ENCODE results near the gene COL27A1. TPM values are rescaled to one million over a fixed set of nuclear protein-coding genes. Genes with fewer than 3 reads are reported as not detected.

Gene COL27A1
- total and polyA plus RNA-seq, 8 donors: 15.8 to 180 (median 147) TPM

- H3K4me1 ChIP-seq: peaks cover 0 to 5% of the 10 kb centered on the region in 2 donors
- DNase-seq: no peak
- H3K27ac ChIP-seq: no peak overlapping the region
- no peak overlapping the region for H3K4me3 ChIP-seq
- no peak for ATAC-seq
- TF ChIP-seq CTCF (IDR thresholded peaks at IDR 0.05): no peak
- peaks cover 0 to 52% of the 10 kb centered on the region in 2 donors for H3K36me3 ChIP-seq
- H3K27me3 ChIP-seq: no peaks in the 10 kb centered on the region
- intact Hi-C loops (cut with DNase I): no loop called here
- H3K9me3 ChIP-seq: no peaks in the 10 kb centered on the region
Measured at GRCh38 chr9:114334490-114334889, 179.2 kb downstream of the COL27A1 start.

- no peak for TF ChIP-seq CTCF (IDR thresholded peaks at IDR 0.05)
- Histone ChIP-seq H3K36me3 (peaks cover 0 to 65% of the 10 kb centered on the region in 2 donors), H3K27me3 (no peaks in the 10 kb centered on the region), H3K4me3 (no peak overlapping the region), H3K9me3 (no peaks in the 10 kb centered on the region), H3K4me1 (peaks cover 0 to 16% of the 10 kb centered on the region in 2 donors), H3K27ac (no peak overlapping the region)
- intact Hi-C loops (cut with DNase I): no loop called here
- DNase-seq: no peak
- ATAC-seq: no peak
Measured at GRCh38 chr9:114335745-114336144, 180.4 kb downstream of the COL27A1 start.

GRCh38 chr9:114336157-114336556 lies 180.8 kb downstream of the COL27A1 start:
- Histone ChIP-seq H3K4me1 (peaks cover 0 to 19% of the 10 kb centered on the region in 2 donors), H3K36me3 (peaks cover 0 to 69% of the 10 kb centered on the region in 2 donors), H3K9me3 (no peaks in the 10 kb centered on the region), H3K4me3 (no peak overlapping the region), H3K27ac (no peak overlapping the region), H3K27me3 (no peaks in the 10 kb centered on the region)
- ATAC-seq (no peak), DNase-seq (no peak)
- no peak for TF ChIP-seq CTCF (IDR thresholded peaks at IDR 0.05)
- intact Hi-C loops (cut with DNase I): no loop called here

GRCh38 chr9:114336699-114337395 lies 181.5 kb downstream of the COL27A1 start:
- intact Hi-C loops (cut with DNase I): no loop called here
- DNase-seq (no peak), ATAC-seq (no peak)

More at GRCh38 chr9:114336699-114337395, 181.5 kb downstream of the COL27A1 start:
- Histone ChIP-seq H3K9me3 (no peaks in the 10 kb centered on the region), H3K27ac (no peak overlapping the region), H3K27me3 (no peaks in the 10 kb centered on the region), H3K4me1 (peaks cover 0 to 19% of the 10 kb centered on the region in 2 donors), H3K4me3 (no peak overlapping the region), H3K36me3 (peaks cover 0 to 76% of the 10 kb centered on the region in 2 donors)
- TF ChIP-seq CTCF (IDR thresholded peaks at IDR 0.05): no peak
